Activated CD4-positive, alpha-beta memory T cell treated with anti-CD3 and anti-CD28 coated beads, Interleukin-2, amount 10 ng/mL, durations not matched to agents 7 days and 5 days (primary cell): ENCODE measurements around the gene SP8. TPM values are rescaled to one million over a fixed set of nuclear protein-coding genes. Genes with fewer than 3 reads are reported as not detected.

Experiments
- CTCF ChIA-PET: fragments of 350-600 bp; sonication (Branson Sonifier 250); formaldehyde crosslinking; loops from one replicate; lab custom pipeline; 2021; ENCODE audit warnings: antibody characterized with exemption, inconsistent platforms; lab: Charles Lee
- POLR2A ChIA-PET: fragments of 350-600 bp; sonication (Branson Sonifier 250); formaldehyde crosslinking; loops from one replicate; lab custom pipeline; 2021; ENCODE audit warnings: antibody characterized with exemption; lab: Charles Lee
- DNase-seq: peaks from one replicate; pipeline ENCODE4 v3.0.0-alpha.2; 2020
- H3K27ac Mint-ChIP-seq: one replicate; pipeline ENCODE4 v1.8.0; 2021; ENCODE audit warnings: mild to moderate bottlenecking, mixed read lengths
- H3K27me3 Mint-ChIP-seq: one replicate; pipeline ENCODE4 v1.8.0; 2021; ENCODE audit warnings: mixed read lengths
- H3K36me3 Mint-ChIP-seq: one replicate; pipeline ENCODE4 v1.8.0; 2021; ENCODE audit warnings: low read depth, mixed read lengths
- H3K4me1 Mint-ChIP-seq: one replicate; pipeline ENCODE4 v1.8.0; 2021; ENCODE audit warnings: mixed read lengths
- H3K4me3 Mint-ChIP-seq: one replicate; pipeline ENCODE4 v1.8.0; 2021; ENCODE audit warnings: mild to moderate bottlenecking, mixed read lengths
- H3K9me3 Mint-ChIP-seq: one replicate; pipeline ENCODE4 v1.8.0; 2021; ENCODE audit warnings: mixed read lengths
- total RNA-seq, 2 experiments: library from RNA; stranded (reverse); gene quantifications; one replicate each; pipeline ENCODE4 v1.2.3, GENCODE V29; 2021

The SP8 gene
- total RNA-seq, 2 experiments from 2014 or later, result not detected

- Mint-ChIP-seq H3K36me3 (peaks cover 8% of the 10 kb centered on the region), H3K9me3 (no peaks in the 10 kb centered on the region), H3K4me1 (peaks cover 20% of the 10 kb centered on the region), H3K27me3 (peaks cover 44% of the 10 kb centered on the region), H3K27ac (no peak overlapping the region), H3K4me3 (no peak overlapping the region)
- POLR2A ChIA-PET, result no interaction called here
- CTCF ChIA-PET, result no interaction called here
- DNase-seq, result no peak
Observed at GRCh38 chr7:20799566-20800366, 13.1 kb upstream of the SP8 start.

- Mint-ChIP-seq H3K36me3 (peaks cover 8% of the 10 kb centered on the region), H3K27ac (no peak overlapping the region), H3K9me3 (no peaks in the 10 kb centered on the region), H3K4me1 (peaks cover 20% of the 10 kb centered on the region), H3K4me3 (peak overlapping the region; percentile 46), H3K27me3 (peaks cover 51% of the 10 kb centered on the region)
- CTCF ChIA-PET, result no interaction called here
- no peak for DNase-seq
- POLR2A ChIA-PET, result no interaction called here
Observed at GRCh38 chr7:20798694-20799121, 12.0 kb upstream of the SP8 start.

- H3K4me1 Mint-ChIP-seq, result peaks cover 20% of the 10 kb centered on the region
- DNase-seq, result peak; percentile 32
- CTCF ChIA-PET, result interaction anchor here (1.0 kb wide), 1 partner anchor 12 kb away, joined by 4 read pairs; the partner anchor contains the start of gene SP8
- no peak overlapping the region for H3K4me3 Mint-ChIP-seq
- H3K36me3 Mint-ChIP-seq, result peaks cover 8% of the 10 kb centered on the region
- POLR2A ChIA-PET, result no interaction called here
- no peak overlapping the region for H3K27ac Mint-ChIP-seq
- H3K27me3 Mint-ChIP-seq, result peaks cover 57% of the 10 kb centered on the region
- no peaks in the 10 kb centered on the region for H3K9me3 Mint-ChIP-seq
Observed at GRCh38 chr7:20798081-20798693, 11.5 kb upstream of the SP8 start.

- Mint-ChIP-seq H3K9me3 (no peaks in the 10 kb centered on the region), H3K27me3 (peaks cover 60% of the 10 kb centered on the region), H3K4me3 (peak overlapping the region; percentile 80), H3K4me1 (peaks cover 20% of the 10 kb centered on the region), H3K36me3 (peaks cover 8% of the 10 kb centered on the region), H3K27ac (peak overlapping the region; percentile 45)
- POLR2A ChIA-PET, result interaction anchor here (1.3 kb wide), 1 partner anchor 12 kb away, joined by 4 read pairs; the partner anchor contains the start of gene SP8
- no peak for DNase-seq
- CTCF ChIA-PET, result interaction anchor here (1.0 kb wide), 1 partner anchor 11 kb away, joined by 4 read pairs; the partner anchor contains the start of gene SP8
Observed at GRCh38 chr7:20797462-20798080, 10.9 kb upstream of the SP8 start.

GRCh38 chr7:20797042-20797461 is 10.4 kb upstream of the SP8 start:
- peaks cover 8% of the 10 kb centered on the region for H3K36me3 Mint-ChIP-seq
- H3K9me3 Mint-ChIP-seq, result no peaks in the 10 kb centered on the region
- no peak for DNase-seq
- peaks cover 20% of the 10 kb centered on the region for H3K4me1 Mint-ChIP-seq
- POLR2A ChIA-PET, result interaction anchor here (1.3 kb wide), 1 partner anchor 11 kb away, joined by 4 read pairs; the partner anchor contains the start of gene SP8
- H3K4me3 Mint-ChIP-seq, result peak overlapping the region; percentile 80
- no peak overlapping the region for H3K27ac Mint-ChIP-seq
- CTCF ChIA-PET, result interaction anchor here (1.0 kb wide), 1 partner anchor 10 kb away, joined by 4 read pairs; the partner anchor contains the start of gene SP8
- H3K27me3 Mint-ChIP-seq, result peaks cover 66% of the 10 kb centered on the region

GRCh38 chr7:20796500-20796899 is 9.8 kb upstream of the SP8 start:
- no peak for DNase-seq
- Mint-ChIP-seq H3K9me3 (no peaks in the 10 kb centered on the region), H3K4me3 (peak overlapping the region; percentile 17), H3K4me1 (peaks cover 20% of the 10 kb centered on the region), H3K36me3 (peaks cover 8% of the 10 kb centered on the region), H3K27ac (no peak overlapping the region), H3K27me3 (peaks cover 71% of the 10 kb centered on the region)
- CTCF ChIA-PET, result no interaction called here
- POLR2A ChIA-PET, result interaction anchor here (1.3 kb wide), 1 partner anchor 11 kb away, joined by 4 read pairs; the partner anchor contains the start of gene SP8

GRCh38 chr7:20795881-20796280 is 9.2 kb upstream of the SP8 start:
- DNase-seq, result no peak
- H3K4me3 Mint-ChIP-seq, result no peak overlapping the region
- ChIA-PET POLR2A (no interaction called here), CTCF (no interaction called here)
- H3K27ac Mint-ChIP-seq, result no peak overlapping the region
- no peaks in the 10 kb centered on the region for H3K9me3 Mint-ChIP-seq
- peaks cover 12% of the 10 kb centered on the region for H3K36me3 Mint-ChIP-seq
- peaks cover 77% of the 10 kb centered on the region for H3K27me3 Mint-ChIP-seq
- peaks cover 20% of the 10 kb centered on the region for H3K4me1 Mint-ChIP-seq

GRCh38 chr7:20795361-20795760 is 8.7 kb upstream of the SP8 start:
- no peak overlapping the region for H3K4me3 Mint-ChIP-seq
- peaks cover 82% of the 10 kb centered on the region for H3K27me3 Mint-ChIP-seq
- H3K9me3 Mint-ChIP-seq, result peaks cover 1% of the 10 kb centered on the region
- H3K4me1 Mint-ChIP-seq, result peaks cover 20% of the 10 kb centered on the region
- no peak for DNase-seq
- peaks cover 12% of the 10 kb centered on the region for H3K36me3 Mint-ChIP-seq
- ChIA-PET POLR2A (no interaction called here), CTCF (no interaction called here)
- H3K27ac Mint-ChIP-seq, result no peak overlapping the region

- Mint-ChIP-seq H3K36me3 (peaks cover 12% of the 10 kb centered on the region), H3K4me3 (no peak overlapping the region), H3K4me1 (peaks cover 20% of the 10 kb centered on the region), H3K27me3 (peaks cover 83% of the 10 kb centered on the region), H3K27ac (no peak overlapping the region), H3K9me3 (peaks cover 3% of the 10 kb centered on the region)
- no peak for DNase-seq
- POLR2A ChIA-PET, result no interaction called here
- CTCF ChIA-PET, result no interaction called here
Observed at GRCh38 chr7:20794676-20795075, 8.0 kb upstream of the SP8 start.

- POLR2A ChIA-PET, result no interaction called here
- peaks cover 16% of the 10 kb centered on the region for H3K4me1 Mint-ChIP-seq
- H3K27me3 Mint-ChIP-seq, result peaks cover 79% of the 10 kb centered on the region
- DNase-seq, result no peak
- peaks cover 3% of the 10 kb centered on the region for H3K9me3 Mint-ChIP-seq
- H3K4me3 Mint-ChIP-seq, result no peak overlapping the region
- no peak overlapping the region for H3K27ac Mint-ChIP-seq
- CTCF ChIA-PET, result interaction anchor here (0.7 kb wide), 1 partner anchor 457 kb away, joined by 3 read pairs; no protein-coding TSS in a partner anchor
- H3K36me3 Mint-ChIP-seq, result peaks cover 8% of the 10 kb centered on the region
Observed at GRCh38 chr7:20793694-20794394, 7.2 kb upstream of the SP8 start.

GRCh38 chr7:20793248-20793647 is 6.6 kb upstream of the SP8 start:
- no peak for DNase-seq

More at GRCh38 chr7:20793248-20793647, 6.6 kb upstream of the SP8 start:
- ChIA-PET CTCF (interaction anchor here (0.7 kb wide), 1 partner anchor 458 kb away, joined by 3 read pairs; no protein-coding TSS in a partner anchor), POLR2A (no interaction called here)
- no peak overlapping the region for H3K27ac Mint-ChIP-seq
- H3K9me3 Mint-ChIP-seq, result peaks cover 3% of the 10 kb centered on the region
- H3K36me3 Mint-ChIP-seq, result peaks cover 7% of the 10 kb centered on the region
- no peak overlapping the region for H3K4me3 Mint-ChIP-seq
- peaks cover 13% of the 10 kb centered on the region for H3K4me1 Mint-ChIP-seq
- peaks cover 81% of the 10 kb centered on the region for H3K27me3 Mint-ChIP-seq
